C4-2B (cell line): ENCODE results near the gene MSI2.

ENCODE experiments used
- H3K27ac ChIP-seq: fragments of 450-650 bp; 2 replicates; pipeline ENCODE4 v1.5.1; 2017
- CTCF ChIP-seq: fragments of 450-650 bp; conservative IDR thresholded peaks from 2 replicates; pipeline ENCODE4 v1.5.1; 2017; ENCODE audit warnings: mild to moderate bottlenecking
- ZFX ChIP-seq: fragments of 450-650 bp; IDR thresholded peaks from 2 replicates; pipeline ENCODE4 v1.6.1; 2017

Gene MSI2

DNA sequence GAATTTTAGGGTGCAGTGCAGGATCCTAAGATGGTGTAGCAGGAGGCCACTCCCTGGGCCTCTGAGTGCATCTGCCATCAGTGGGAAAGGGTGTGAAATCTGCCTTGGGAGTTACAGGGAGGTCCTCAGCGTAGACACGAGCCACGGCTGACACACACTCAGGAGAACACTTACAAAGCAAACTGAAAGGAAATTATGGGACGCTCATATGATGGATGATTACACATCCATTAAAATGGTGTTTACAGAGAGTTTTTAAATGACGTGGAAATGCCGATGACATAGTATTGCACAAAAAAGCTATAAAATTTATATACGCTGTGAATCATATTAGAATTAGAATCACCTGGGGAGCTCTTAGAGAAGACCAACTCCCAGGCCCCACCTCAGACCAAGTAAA is 313.5 kb downstream of the MSI2 start:
- TF ChIP-seq CTCF (no peak), ZFX (no peak)
- H3K27ac ChIP-seq, result no peak overlapping the region

DNA sequence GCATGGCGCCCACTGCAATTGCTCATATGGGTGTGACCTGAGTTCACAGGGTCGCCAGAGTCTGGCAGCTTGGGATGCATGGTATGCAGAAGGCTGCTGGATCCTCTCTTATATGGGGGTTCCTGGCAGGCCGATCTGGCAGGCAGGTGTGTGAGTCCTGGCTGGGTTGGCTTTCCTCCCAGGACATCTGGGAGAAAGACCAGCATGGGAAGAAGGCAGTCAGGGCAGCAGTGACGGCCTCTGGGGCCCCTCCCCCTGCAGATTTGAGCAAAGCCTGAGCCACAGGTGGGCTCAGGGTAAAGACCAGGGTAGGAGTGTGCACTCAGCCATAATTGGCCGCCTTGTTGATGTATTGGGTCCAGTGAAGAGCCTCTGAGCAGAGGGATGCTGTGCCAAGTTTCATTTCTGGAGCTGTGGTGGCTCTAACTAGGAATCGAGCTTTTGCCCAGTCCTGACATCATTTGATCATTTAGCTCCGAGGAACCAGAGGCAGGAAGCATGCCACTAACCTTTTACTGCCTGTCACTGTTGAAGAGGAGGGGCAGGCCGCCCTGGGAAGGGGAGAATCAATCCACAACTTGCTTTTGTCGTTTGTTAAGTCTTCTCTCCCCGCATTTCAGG is 314.5 kb downstream of the MSI2 start:
- no peak overlapping the region for H3K27ac ChIP-seq
- TF ChIP-seq CTCF, result no peak
- TF ChIP-seq ZFX, result no peak

- no peak overlapping the region for H3K27ac ChIP-seq
- TF ChIP-seq CTCF (no peak), ZFX (no peak)
These were observed 315.7 kb downstream of the MSI2 start for GRCh38 chr17:57572062-57572461.

DNA sequence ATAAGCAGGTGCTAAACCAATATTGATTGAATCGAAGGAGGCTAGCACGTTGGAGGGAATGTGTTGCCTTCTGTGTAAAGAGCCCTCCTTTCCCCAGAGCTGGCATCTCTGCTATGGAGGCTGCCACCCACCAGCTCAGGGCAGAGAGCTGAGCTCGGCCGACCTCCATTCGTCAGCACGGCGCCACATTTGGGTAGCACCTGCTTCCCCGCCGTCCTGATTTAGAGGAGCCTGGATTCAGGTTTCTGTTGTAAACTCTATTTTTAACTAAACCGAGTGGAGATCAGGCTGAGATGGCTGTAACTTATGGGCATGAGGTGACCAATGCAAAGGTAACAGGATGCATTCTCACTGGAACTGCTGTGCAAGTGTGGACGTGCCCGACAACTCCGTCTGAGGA is 316.3 kb downstream of the MSI2 start:
- no peak overlapping the region for H3K27ac ChIP-seq
- no peak for TF ChIP-seq ZFX

- peak overlapping the region; percentile 18; the same call in 1 of the 2 replicates for H3K27ac ChIP-seq
- no peak for TF ChIP-seq ZFX
- no peak for TF ChIP-seq CTCF
These were observed 317.8 kb downstream of the MSI2 start for GRCh38 chr17:57574040-57574513.

DNA sequence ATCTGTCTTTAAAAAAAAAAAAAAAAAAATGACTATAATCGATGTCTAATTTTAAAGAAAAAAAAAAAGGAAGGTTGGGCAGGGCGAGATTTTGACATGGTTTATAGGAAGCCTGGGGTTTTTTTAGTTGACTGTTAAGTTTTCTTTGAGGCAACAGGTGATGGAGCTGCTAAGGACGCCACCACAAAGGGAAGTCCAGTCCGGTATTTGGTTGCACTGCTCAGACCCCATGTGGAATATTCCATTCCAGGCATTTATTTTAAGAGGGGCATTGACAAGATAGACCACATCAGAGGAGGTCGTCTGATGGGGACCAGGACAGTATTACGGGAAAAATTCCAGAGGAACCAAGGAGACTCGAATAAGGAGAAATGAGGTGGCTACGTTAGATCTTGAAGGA is 320.4 kb downstream of the MSI2 start:
- H3K27ac ChIP-seq, result no peak overlapping the region
- TF ChIP-seq ZFX (no peak), CTCF (no peak)

GRCh38 chr17:57577751-57578607 is 321.7 kb downstream of the MSI2 start:
- TF ChIP-seq ZFX, result no peak
- TF ChIP-seq CTCF, result no peak
- no peak overlapping the region for H3K27ac ChIP-seq
